IMR-90 (cell line): Measurements from ENCODE around the gene IL23A. TPM values are rescaled to one million over a fixed set of nuclear protein-coding genes. Genes with fewer than 3 reads are reported as not detected.

Experiments used
- ATAC-seq: fragments of 200-7000 bp; cut with Tn5 transposase; 2 replicates; pipeline ENCODE4 v1.9.1; 2020; ENCODE audit warnings: low read depth, mild to moderate bottlenecking, moderate library complexity
- BruUV-seq: library from RNA; stranded (reverse); fragments of 400-500 nt; replicated peaks from 2 replicates; lab custom pipeline; 2021; lab: Mats Ljungman, UMichigan
- CTCF ChIA-PET: fragments of 300-600 bp; formaldehyde crosslinking; extraction: SDS; loops from one replicate; lab custom pipeline; 2021; ENCODE audit warnings: antibody characterized with exemption; lab: Yijun Ruan, JAX
- POLR2A ChIA-PET: fragments of 300-600 bp; sonication (Branson Sonifier 250); formaldehyde crosslinking; loops from one replicate; lab custom pipeline; 2022; ENCODE audit warnings: antibody characterized with exemption; ENCODE audit not compliant: unreplicated experiment; lab: Charles Lee
- DNase-seq: peaks from one replicate; pipeline ENCODE4 v3.0.0; 2013
- H2AFZ ChIP-seq: replicated peaks from 2 replicates; pipeline ENCODE3; 2013; ENCODE audit warnings: low read length, mild to moderate bottlenecking; ENCODE audit not compliant: poor library complexity
- H2AK5ac ChIP-seq: 2 replicates; pipeline ENCODE4 v1.6.1; 2013; ENCODE audit warnings: low read depth, low read length, inconsistent platforms
- H2AK9ac ChIP-seq: replicated peaks from 2 replicates; pipeline ENCODE3; 2013; ENCODE audit warnings: mild to moderate bottlenecking, low read depth, low read length, moderate library complexity; ENCODE audit not compliant: poor library complexity
- H2BK120ac ChIP-seq: 2 replicates; pipeline ENCODE4 v1.6.1; 2013; ENCODE audit warnings: low read depth, low read length, inconsistent platforms
- H2BK15ac ChIP-seq: 3 replicates; pipeline ENCODE4 v1.6.1; 2013; ENCODE audit warnings: low read depth, low read length, inconsistent platforms
- H2BK20ac ChIP-seq: 2 replicates; pipeline ENCODE4 v1.6.1; 2013; ENCODE audit warnings: low read depth, mild to moderate bottlenecking, inconsistent platforms, low read length, moderate library complexity
- H2BK5ac ChIP-seq: 2 replicates; pipeline ENCODE4 v1.6.1; 2013; ENCODE audit warnings: mild to moderate bottlenecking, low read depth, low read length, inconsistent platforms; ENCODE audit not compliant: poor library complexity, severe bottlenecking
- H3K14ac ChIP-seq: replicated peaks from 2 replicates; pipeline ENCODE4 v1.6.1; 2013; ENCODE audit warnings: low read depth, low read length, inconsistent platforms
- H3K18ac ChIP-seq: 2 replicates; pipeline ENCODE4 v1.6.1; 2013; ENCODE audit warnings: low read depth, low read length, control low read depth
- H3K23ac ChIP-seq: 2 replicates; pipeline ENCODE4 v1.6.1; 2013; ENCODE audit warnings: low read depth, low read length, inconsistent platforms
- H3K27ac ChIP-seq: 2 replicates; pipeline ENCODE4 v1.5.1; 2013; ENCODE audit warnings: mild to moderate bottlenecking, control low read depth, low read length; ENCODE audit not compliant: insufficient read depth
- H3K27me3 ChIP-seq: 2 replicates; pipeline ENCODE4 v1.6.1; 2013; ENCODE audit warnings: low read length; ENCODE audit not compliant: control insufficient read depth, insufficient read depth
- H3K36me3 ChIP-seq: 2 replicates; pipeline ENCODE4 v1.6.1; 2013; ENCODE audit warnings: low read length, mixed read lengths; ENCODE audit not compliant: control insufficient read depth, insufficient read depth
- H3K4ac ChIP-seq: 2 replicates; pipeline ENCODE4 v1.6.1; 2013; ENCODE audit warnings: low read depth, low read length, inconsistent platforms
- H3K4me1 ChIP-seq: 2 replicates; pipeline ENCODE4 v1.6.1; 2013; ENCODE audit warnings: low read length, mixed read lengths; ENCODE audit not compliant: control insufficient read depth, insufficient read depth
- H3K4me2 ChIP-seq: 2 replicates; pipeline ENCODE4 v1.6.1; 2013; ENCODE audit warnings: low read depth, mild to moderate bottlenecking, control low read depth, low read length, moderate library complexity
- H3K4me3 ChIP-seq: 2 replicates; pipeline ENCODE4 v1.5.1; 2013; ENCODE audit warnings: low read depth, mild to moderate bottlenecking, control low read depth, low read length, moderate library complexity; ENCODE audit not compliant: insufficient read depth
- H3K56ac ChIP-seq: 2 replicates; pipeline ENCODE4 v1.6.1; 2013; ENCODE audit warnings: low read length, inconsistent platforms; ENCODE audit not compliant: insufficient read depth; ENCODE audit errors: extremely low read depth
- H3K79me1 ChIP-seq, 2 experiments: 2 replicates each; pipeline ENCODE4 v1.6.1; 2013; ENCODE audit warnings: low read length in 2 of 2, inconsistent platforms in 1 of 2, low read depth in 1 of 2
- H3K9ac ChIP-seq: 2 replicates; pipeline ENCODE4 v1.6.1; 2013; ENCODE audit warnings: low read depth, low read length, control low read depth
- H3K9me1 ChIP-seq: 2 replicates; pipeline ENCODE4 v1.6.1; 2013; ENCODE audit warnings: low read length, inconsistent platforms; ENCODE audit not compliant: insufficient read depth
- H3K9me3 ChIP-seq: 2 replicates; pipeline ENCODE4 v1.6.1; 2013; ENCODE audit warnings: low read length; ENCODE audit not compliant: control insufficient read depth, insufficient read depth
- H4K20me1 ChIP-seq: 2 replicates; pipeline ENCODE4 v1.6.1; 2013; ENCODE audit warnings: low read length, inconsistent platforms; ENCODE audit not compliant: insufficient read depth
- H4K5ac ChIP-seq: 2 replicates; pipeline ENCODE4 v1.6.1; 2013; ENCODE audit warnings: mild to moderate bottlenecking, low read depth, low read length, control low read depth
- H4K8ac ChIP-seq, 2 experiments: 2 replicates each; pipeline ENCODE4 v1.6.1; 2013; ENCODE audit warnings: low read depth in 2 of 2, low read length in 2 of 2, control low read depth in 1 of 2, inconsistent platforms in 1 of 2
- H4K91ac ChIP-seq: 2 replicates; pipeline ENCODE4 v1.6.1; 2013; ENCODE audit warnings: low read depth, low read length, inconsistent platforms; ENCODE audit not compliant: insufficient read depth
- CEBPB ChIP-seq: IDR thresholded peaks from 2 replicates; pipeline ENCODE4 v1.6.1; 2012; ENCODE audit warnings: low read depth, low read length, improper control_type of control experiment
- CTCF ChIP-seq: conservative IDR thresholded peaks from 2 replicates; pipeline ENCODE4 v1.5.1; 2012; ENCODE audit warnings: mild to moderate bottlenecking, low read depth, low read length, improper control_type of control experiment
- FOS ChIP-seq: fragments of 150-350 bp; IDR thresholded peaks from 2 replicates; pipeline ENCODE4 v1.6.1; 2016; ENCODE audit warnings: low read depth, low read length
- MXI1 ChIP-seq: IDR thresholded peaks from 2 replicates; pipeline ENCODE4 v1.6.1; 2012; ENCODE audit warnings: low read depth, mild to moderate bottlenecking, low read length, moderate library complexity, borderline replicate concordance
- NFE2L2 ChIP-seq: fragments of 150-350 bp; IDR thresholded peaks from 2 replicates; pipeline ENCODE4 v1.6.1; 2016; ENCODE audit warnings: low read depth, mild to moderate bottlenecking, low read length
- RCOR1 ChIP-seq: IDR thresholded peaks from 2 replicates; pipeline ENCODE4 v1.6.1; 2012; ENCODE audit warnings: mild to moderate bottlenecking, low read length, improper control_type of control experiment; ENCODE audit not compliant: insufficient replicate concordance
- RFX5 ChIP-seq: IDR thresholded peaks from 2 replicates; pipeline ENCODE4 v1.8.0; 2012; ENCODE audit warnings: low read depth, mild to moderate bottlenecking, low read length, moderate library complexity
- WGBS, 2 experiments: methylation state at CpG; one replicate each; pipeline versions ENCODE4 v1.1.5 to v1.1.7; 2013; ENCODE audit warnings: missing lambda C conversion rate in 2 of 2; ENCODE audit not compliant: insufficient read length in 1 of 2; ENCODE audit errors: extremely low coverage in 2 of 2; 5-methylcytosine and 5-hydroxymethylcytosine counted together
- dilution Hi-C: fragments of 300-500 bp; cut with HindIII; formaldehyde crosslinking; loops from one replicate; pipeline ENCODE4 v1.14.3; 2018; ENCODE audit warnings: low sequenced_read_pairs; ENCODE audit not compliant: unreplicated experiment
- in situ Hi-C: fragments of 300-500 bp; cut with MboI; formaldehyde crosslinking; loops from 3 replicates; pipeline ENCODE4 v1.14.3; 2019; ENCODE audit warnings: low sequenced_read_pairs, inconsistent platforms, mixed read lengths
- intact Hi-C: fragments of 100-400 bp; cut with micrococcal nuclease; formaldehyde crosslinking; loops from 2 replicates; pipeline ENCODE4 v1.10.0; 2022
- polyA plus RNA-seq, 3 experiments: library from polyadenylated mRNA; depleted of rRNA; stranded (reverse); fragments of >200 nt; gene quantifications; 2 replicates each; pipeline ENCODE4 v1.2.3, GENCODE V29; 2012; ENCODE audit warnings: low replicate concordance in 1 of 3
- total RNA-seq: library from RNA; depleted of rRNA; stranded (reverse); fragments of >200 nt; gene quantifications from 2 replicates; pipeline ENCODE4 v1.2.3, GENCODE V29; 2012
- TF ChIP-seq, protein P1 (sequence below): fragments of 150-350 bp; IDR thresholded peaks from 2 replicates; pipeline ENCODE4 v1.6.1; 2017; ENCODE audit warnings: mild to moderate bottlenecking, antibody characterized with exemption, low read length, low read depth

The IL23A gene
- total and polyA plus RNA-seq, 2 of the 4 experiments (the other 2 are of a cell fraction): 0.55 TPM; not detected in 1

DNA sequence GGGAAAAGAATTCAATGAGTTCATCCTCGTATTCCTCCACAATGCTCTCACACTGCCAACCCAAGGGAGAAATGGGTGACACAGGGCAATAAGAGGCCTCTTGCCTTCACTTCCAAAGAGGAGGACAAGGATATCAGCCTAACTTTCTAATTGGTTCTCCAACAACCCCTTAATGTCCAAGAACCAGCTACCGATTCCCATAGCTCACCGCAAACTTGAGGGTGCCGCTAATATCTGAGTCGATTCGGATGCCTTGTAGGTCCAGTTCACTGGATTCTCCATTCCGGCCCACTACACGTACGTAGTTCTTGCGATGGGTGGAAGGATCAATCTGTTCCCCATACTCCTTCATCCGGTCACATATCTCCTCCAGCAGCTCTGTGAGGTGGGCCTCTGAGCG, 27.7 kb upstream of the IL23A start:
- Histone ChIP-seq H4K5ac (no peak overlapping the region), H2AK9ac (no peak overlapping the region), H4K8ac (no peak overlapping the region), H2BK5ac (no peak overlapping the region), H3K79me1 (peaks cover 11 to 26% of the 10 kb centered on the region in 2 experiments), H3K27ac (no peak overlapping the region), H4K91ac (no peak overlapping the region), H2AFZ (no peak overlapping the region), H3K4me2 (no peak overlapping the region), H3K56ac (no peak overlapping the region), H3K4me1 (peaks cover 4% of the 10 kb centered on the region), H3K4me3 (no peak overlapping the region), H2AK5ac (no peak overlapping the region), H3K9ac (no peak overlapping the region), H3K36me3 (peaks cover 30% of the 10 kb centered on the region), H3K18ac (no peak overlapping the region), H2BK20ac (no peak overlapping the region), H4K20me1 (no peaks in the 10 kb centered on the region), H2BK15ac (no peak overlapping the region), H3K9me1 (no peaks in the 10 kb centered on the region), H3K9me3 (no peaks in the 10 kb centered on the region), H2BK120ac (no peak overlapping the region), H3K4ac (no peak overlapping the region), H3K27me3 (no peaks in the 10 kb centered on the region), H3K23ac (no peak overlapping the region), H3K14ac (no peak overlapping the region)
- dilution Hi-C loops: no loop called here
- intact Hi-C loops: no loop called here
- 98% methylated on average over 11 of the region's 12 CpGs; no CpG with 5 or more reads in 1 of the 2 experiments for WGBS, 2 experiments
- DNase-seq: no peak
- CTCF ChIA-PET: no interaction called here
- ATAC-seq: no peak
- in situ Hi-C loops: no loop called here
- POLR2A ChIA-PET: interaction anchor here (0.6 kb wide), 1 partner anchor 225 kb away, joined by 5 read pairs; no protein-coding TSS in a partner anchor
- BruUV-seq: no TSS peak
- TF ChIP-seq FOS (no peak), RFX5 (no peak), CTCF (no peak), NFE2L2 (no peak), CEBPB (no peak), MXI1 (no peak), RCOR1 (no peak)
- TF ChIP-seq, protein P1, sequence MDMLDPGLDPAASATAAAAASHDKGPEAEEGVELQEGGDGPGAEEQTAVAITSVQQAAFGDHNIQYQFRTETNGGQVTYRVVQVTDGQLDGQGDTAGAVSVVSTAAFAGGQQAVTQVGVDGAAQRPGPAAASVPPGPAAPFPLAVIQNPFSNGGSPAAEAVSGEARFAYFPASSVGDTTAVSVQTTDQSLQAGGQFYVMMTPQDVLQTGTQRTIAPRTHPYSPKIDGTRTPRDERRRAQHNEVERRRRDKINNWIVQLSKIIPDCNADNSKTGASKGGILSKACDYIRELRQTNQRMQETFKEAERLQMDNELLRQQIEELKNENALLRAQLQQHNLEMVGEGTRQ: no peak
